Testis (tissue), 3 donors: Measurements from ENCODE around the gene TERT. TPM values are rescaled to one million over a fixed set of nuclear protein-coding genes. Genes with fewer than 3 reads are reported as not detected.

Experiments used
- DNase-seq: peaks from one replicate; pipeline ENCODE4 v3.0.0-alpha.2; 2019
- H3K27ac ChIP-seq, 2 donors: fragments of 200-600 bp; sonication (generic); one replicate each; pipeline ENCODE4 v1.5.1; 2019
- H3K27me3 ChIP-seq: fragments of 200-600 bp; sonication (generic); one replicate; pipeline ENCODE4 v1.5.1; 2019
- H3K36me3 ChIP-seq: fragments of 200-600 bp; sonication (generic); one replicate; pipeline ENCODE4 v1.5.1; 2017; ENCODE audit warnings: low read depth; ENCODE audit errors: missing control alignments
- H3K4me1 ChIP-seq: fragments of 200-600 bp; sonication (generic); one replicate; pipeline ENCODE4 v1.5.1; 2019
- H3K4me3 ChIP-seq, 2 donors: fragments of 200-600 bp; sonication (generic); one replicate each; pipeline ENCODE4 v1.5.1; 2017 to 2019
- H3K9me3 ChIP-seq: fragments of 200-600 bp; sonication (generic); one replicate; pipeline ENCODE4 v1.5.1; 2017
- POLR2A ChIP-seq: fragments of 450-650 bp; IDR thresholded peaks from one replicate; pipeline ENCODE4 v1.6.1; 2017; ENCODE audit warnings: antibody characterized with exemption, mild to moderate bottlenecking, moderate library complexity
- WGBS, 2 donors: methylation state at CpG; one replicate each; pipeline ENCODE4 v1.1.5; 2018; 5-methylcytosine and 5-hydroxymethylcytosine counted together
- intact Hi-C: fragments of 100-400 bp; cut with DNase I; formaldehyde crosslinking; loops from one replicate; pipeline ENCODE4 v1.15.1; 2023; ENCODE audit warnings: low total_unique reads
- polyA plus RNA-seq: library from polyadenylated mRNA; stranded (reverse); fragments of 350-450 nt; fragmentation: Illumina TruSeq; extraction: RNeasy Lipid Tissue Mini Kit (QIAGEN cat#74804); gene quantifications from one replicate; pipeline ENCODE4 v1.2.3, GENCODE V29; 2014; ENCODE audit warnings: low read depth, low replicate concordance; ENCODE audit not compliant: insufficient read depth
- total RNA-seq, 2 donors: library from RNA; depleted of rRNA; stranded (reverse); fragments of >200 nt; gene quantifications; one replicate each; pipeline ENCODE4 v1.2.3, GENCODE V29; 2016
- TF ChIP-seq, protein P1 (sequence below), 3 experiments: fragments of 450-650 bp in 2 of 3; fragments of 200-600 bp in 1 of 3; sonication (generic) in 1 of 3; IDR thresholded peaks; one replicate each; pipeline ENCODE4 v1.5.1; 2016 to 2019; ENCODE audit warnings: antibody characterized with exemption in 3 of 3, mild to moderate bottlenecking in 2 of 3, moderate library complexity in 1 of 3

TERT gene
- total and polyA plus RNA-seq, 3 donors from 2014 or later = 2.1 to 5.5 (median 4.4) TPM

DNA sequence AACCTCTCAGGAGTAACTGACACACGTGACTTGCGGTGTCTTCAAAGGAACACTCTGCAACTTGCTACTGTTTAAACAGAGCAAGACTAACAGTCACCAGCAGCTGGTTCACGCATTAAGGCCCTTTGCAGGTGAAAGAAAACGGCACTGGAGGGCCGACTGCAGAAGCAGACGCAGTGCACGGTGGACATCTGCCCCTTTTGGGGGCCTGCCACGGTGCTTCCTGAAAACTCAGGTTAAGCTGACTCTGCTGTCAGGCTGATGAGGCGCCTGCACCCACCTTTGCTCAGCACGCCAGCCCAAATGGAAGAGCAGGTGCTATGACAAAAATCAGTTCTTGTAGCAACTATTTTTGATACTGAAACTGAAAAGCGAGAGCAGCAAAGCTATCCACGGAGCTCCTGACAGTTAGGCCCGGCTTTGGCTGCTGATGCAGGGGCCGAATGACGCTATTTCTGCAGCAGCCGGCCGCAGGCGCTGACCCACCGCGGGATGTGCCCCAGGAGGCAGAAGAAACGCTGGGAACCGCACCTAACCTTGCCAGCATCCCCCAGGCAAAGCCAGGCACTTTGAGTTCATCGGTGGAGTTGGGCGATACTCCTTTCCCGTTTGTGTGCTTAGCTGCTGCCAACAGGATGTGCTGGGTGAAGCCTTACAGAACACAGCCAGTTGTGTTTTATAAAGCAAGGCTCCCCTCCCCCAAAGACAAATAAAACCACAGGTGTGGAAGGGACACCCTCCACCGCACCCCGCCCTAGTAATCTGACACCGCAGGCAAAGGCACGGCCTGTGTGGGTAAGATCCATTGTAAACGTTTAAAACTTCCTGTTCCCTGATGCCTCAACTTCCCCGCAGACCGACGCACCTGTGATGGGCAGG lies 21.1 kb upstream of the TERT start:
- no peaks in the 10 kb centered on the region for H3K9me3 ChIP-seq
- H3K4me3 ChIP-seq = no peak overlapping the region
- no peaks in the 10 kb centered on the region for H3K36me3 ChIP-seq
- TF ChIP-seq POLR2A = no peak
- TF ChIP-seq, protein P1, sequence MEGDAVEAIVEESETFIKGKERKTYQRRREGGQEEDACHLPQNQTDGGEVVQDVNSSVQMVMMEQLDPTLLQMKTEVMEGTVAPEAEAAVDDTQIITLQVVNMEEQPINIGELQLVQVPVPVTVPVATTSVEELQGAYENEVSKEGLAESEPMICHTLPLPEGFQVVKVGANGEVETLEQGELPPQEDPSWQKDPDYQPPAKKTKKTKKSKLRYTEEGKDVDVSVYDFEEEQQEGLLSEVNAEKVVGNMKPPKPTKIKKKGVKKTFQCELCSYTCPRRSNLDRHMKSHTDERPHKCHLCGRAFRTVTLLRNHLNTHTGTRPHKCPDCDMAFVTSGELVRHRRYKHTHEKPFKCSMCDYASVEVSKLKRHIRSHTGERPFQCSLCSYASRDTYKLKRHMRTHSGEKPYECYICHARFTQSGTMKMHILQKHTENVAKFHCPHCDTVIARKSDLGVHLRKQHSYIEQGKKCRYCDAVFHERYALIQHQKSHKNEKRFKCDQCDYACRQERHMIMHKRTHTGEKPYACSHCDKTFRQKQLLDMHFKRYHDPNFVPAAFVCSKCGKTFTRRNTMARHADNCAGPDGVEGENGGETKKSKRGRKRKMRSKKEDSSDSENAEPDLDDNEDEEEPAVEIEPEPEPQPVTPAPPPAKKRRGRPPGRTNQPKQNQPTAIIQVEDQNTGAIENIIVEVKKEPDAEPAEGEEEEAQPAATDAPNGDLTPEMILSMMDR (IDR thresholded peaks at IDR 0.05) = no peak
- H3K4me1 ChIP-seq = no peaks in the 10 kb centered on the region
- DNase-seq = peak; percentile 11
- H3K27me3 ChIP-seq = no peaks in the 10 kb centered on the region
- WGBS, 2 donors = 43 to 47% methylated on average over 24 to 33 of the region's 33 CpGs
- intact Hi-C loops = no loop called here
- H3K27ac ChIP-seq = no peak overlapping the region

DNA sequence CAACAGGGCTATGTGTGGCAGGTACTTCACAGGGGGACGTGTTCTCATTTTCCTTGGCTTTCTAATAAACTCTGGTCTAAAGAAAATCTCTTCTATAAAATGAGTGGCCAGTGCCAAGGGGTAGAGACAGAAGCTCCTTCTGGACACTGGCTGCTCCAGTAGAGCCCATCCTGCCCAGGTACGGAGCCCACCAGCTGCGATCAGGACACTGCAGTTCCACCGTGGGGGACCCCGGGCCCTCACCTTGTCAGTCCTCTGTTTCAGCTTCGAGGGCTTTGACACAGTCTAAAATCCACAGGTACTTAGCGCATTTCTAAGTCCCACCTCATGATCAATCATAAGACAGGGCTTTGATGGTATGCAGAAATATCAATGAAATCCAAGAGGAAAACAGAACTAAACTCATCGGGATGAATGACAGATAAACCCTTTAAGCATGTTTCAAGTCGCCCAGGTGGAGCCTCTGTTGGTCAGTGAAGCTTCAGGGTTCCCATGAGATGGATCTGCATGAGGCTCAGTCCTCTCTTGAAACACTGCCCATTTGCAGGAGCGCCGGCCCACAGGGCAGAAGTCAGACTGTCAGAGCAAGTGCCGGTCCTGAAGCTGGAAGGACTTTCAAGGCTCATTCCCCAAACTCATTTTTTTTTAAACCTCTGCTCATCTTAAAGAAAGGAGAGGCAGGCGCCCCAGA lies 20.3 kb upstream of the TERT start:
- WGBS, 2 donors = 85 to 92% methylated on average over 13 of the region's 13 CpGs
- intact Hi-C loops = no loop called here
- TF ChIP-seq POLR2A = no peak
- TF ChIP-seq, protein P1 (IDR thresholded peaks at IDR 0.05) = no peak
- no peaks in the 10 kb centered on the region for H3K9me3 ChIP-seq
- no peaks in the 10 kb centered on the region for H3K27me3 ChIP-seq
- DNase-seq = no peak
- no peak overlapping the region for H3K4me3 ChIP-seq
- H3K36me3 ChIP-seq = no peaks in the 10 kb centered on the region
- H3K27ac ChIP-seq = no peak overlapping the region
- H3K4me1 ChIP-seq = no peaks in the 10 kb centered on the region

DNA sequence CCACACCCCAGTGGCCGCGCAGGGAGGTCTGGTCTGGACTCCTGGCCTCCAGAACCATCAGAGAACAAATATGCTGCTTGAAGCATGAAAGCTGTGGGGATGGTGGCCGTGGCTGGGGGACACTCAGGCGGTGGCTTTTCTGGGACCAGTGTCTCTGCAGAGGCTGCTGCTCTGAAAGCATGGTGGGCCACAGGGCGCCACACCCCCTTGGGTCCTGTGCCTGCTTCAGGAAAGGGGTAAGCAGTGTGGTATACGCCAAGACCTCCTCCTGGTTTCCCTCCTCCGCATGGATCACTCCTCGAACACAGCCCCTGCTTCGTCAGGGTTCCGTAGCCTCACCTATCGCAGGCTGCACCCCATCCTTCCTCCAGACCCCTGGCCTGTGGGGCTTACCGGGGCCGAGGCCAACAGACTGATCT lies 19.7 kb upstream of the TERT start:
- Histone ChIP-seq H3K4me1 (no peaks in the 10 kb centered on the region), H3K9me3 (no peaks in the 10 kb centered on the region), H3K27me3 (no peaks in the 10 kb centered on the region), H3K36me3 (no peaks in the 10 kb centered on the region), H3K4me3 (no peak overlapping the region), H3K27ac (no peak overlapping the region)
- no peak for DNase-seq
- no peak for TF ChIP-seq POLR2A
- TF ChIP-seq, protein P1 (IDR thresholded peaks at IDR 0.05) = no peak
- WGBS, 2 donors = 92 to 96% methylated on average over 10 to 13 of the region's 13 CpGs
- intact Hi-C loops = no loop called here

DNA sequence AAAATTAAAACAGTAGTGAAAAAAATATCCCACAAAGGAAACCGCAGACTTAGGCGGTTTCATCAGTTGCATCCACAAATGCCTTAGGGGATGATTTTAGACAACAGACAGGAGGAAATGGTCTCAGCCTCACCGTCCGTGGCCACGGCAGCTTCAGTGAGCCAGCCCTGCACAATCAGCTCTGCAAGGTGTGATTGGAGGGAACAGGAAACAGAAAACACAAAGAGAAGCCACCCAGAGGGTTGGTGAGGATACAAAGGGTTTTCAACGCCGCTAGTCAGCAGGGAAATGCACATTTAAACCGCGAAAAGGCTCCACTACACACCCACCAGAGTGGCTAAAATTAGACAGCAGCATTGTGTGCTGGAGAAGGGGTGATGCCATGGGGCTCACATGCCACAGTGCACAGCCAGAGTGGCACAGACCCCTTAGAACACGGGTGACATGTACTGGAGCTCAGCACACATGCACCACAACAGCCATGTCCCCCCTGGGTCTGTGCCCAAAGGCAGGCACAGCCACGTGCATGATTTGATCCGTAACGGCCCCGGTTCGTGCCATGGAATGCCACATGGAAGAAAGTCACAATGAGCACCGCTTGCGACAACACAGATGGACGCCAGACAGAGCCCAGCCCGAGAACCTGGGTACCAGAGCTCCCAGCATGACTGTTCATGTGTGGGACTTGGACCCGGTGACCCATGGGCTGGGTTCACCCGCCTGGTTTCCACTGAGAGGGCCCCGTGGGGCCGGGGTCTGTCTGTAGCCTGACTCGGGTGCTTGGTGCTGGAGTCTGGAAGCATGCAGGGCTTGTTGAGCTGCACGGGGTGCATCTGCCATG lies 18.3 kb upstream of the TERT start:
- H3K4me3 ChIP-seq = no peak overlapping the region
- no peaks in the 10 kb centered on the region for H3K4me1 ChIP-seq
- H3K9me3 ChIP-seq = no peaks in the 10 kb centered on the region
- TF ChIP-seq POLR2A = no peak
- TF ChIP-seq, protein P1 (IDR thresholded peaks at IDR 0.05) = no peak
- H3K36me3 ChIP-seq = no peaks in the 10 kb centered on the region
- no peaks in the 10 kb centered on the region for H3K27me3 ChIP-seq
- intact Hi-C loops = no loop called here
- DNase-seq = peak; percentile 6
- H3K27ac ChIP-seq = no peak overlapping the region
- WGBS, 2 donors = 84 to 88% methylated on average over 25 of the region's 25 CpGs
